Measurements from ENCODE around the gene ITIH5. TPM values are rescaled to one million over a fixed set of nuclear protein-coding genes. Genes with fewer than 3 reads are reported as not detected.

The ITIH5 gene
- total RNA-seq, 1 donor from 2014 or later, result 3.4 TPM

DNA sequence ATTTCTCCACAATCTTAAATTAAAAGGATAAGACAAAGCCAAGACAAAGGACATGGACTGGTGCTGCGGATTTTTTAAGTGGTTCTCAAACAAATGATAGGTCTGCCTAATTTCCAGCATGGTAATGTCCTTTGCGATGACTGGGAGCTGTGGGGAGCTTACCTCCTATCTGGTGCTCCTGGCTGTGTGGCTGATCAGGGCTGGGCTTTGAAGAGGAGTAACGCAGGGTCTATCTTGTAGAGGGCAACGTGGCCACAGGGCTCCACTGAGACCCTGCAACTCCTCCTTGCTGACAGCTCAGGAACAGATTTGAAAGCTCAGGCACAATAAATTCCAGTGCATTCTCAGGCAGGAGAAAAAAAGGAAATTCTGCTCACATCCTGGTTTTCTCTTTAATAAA lies 152.8 kb downstream of the ITIH5 start:
- no peaks in the 10 kb centered on the region for H3K36me3 Mint-ChIP-seq (ENCODE audit: low read depth)
- H3K27me3 Mint-ChIP-seq (ENCODE audit: low read depth), result peaks cover 21% of the 10 kb centered on the region
- no peak for TF ChIP-seq CTCF (IDR thresholded peaks at IDR 0.05)
- peaks cover 5% of the 10 kb centered on the region for H3K4me1 Mint-ChIP-seq (ENCODE audit: low read depth)
- no peak overlapping the region for H3K4me3 Mint-ChIP-seq (ENCODE audit: unreplicated experiment)
- no peak overlapping the region for H3K27ac Mint-ChIP-seq (ENCODE audit: unreplicated experiment)
- no peak for DNase-seq (ENCODE audit: low spot score)
- H3K9me3 Mint-ChIP-seq (ENCODE audit: low read depth), result peaks cover 18% of the 10 kb centered on the region

DNA sequence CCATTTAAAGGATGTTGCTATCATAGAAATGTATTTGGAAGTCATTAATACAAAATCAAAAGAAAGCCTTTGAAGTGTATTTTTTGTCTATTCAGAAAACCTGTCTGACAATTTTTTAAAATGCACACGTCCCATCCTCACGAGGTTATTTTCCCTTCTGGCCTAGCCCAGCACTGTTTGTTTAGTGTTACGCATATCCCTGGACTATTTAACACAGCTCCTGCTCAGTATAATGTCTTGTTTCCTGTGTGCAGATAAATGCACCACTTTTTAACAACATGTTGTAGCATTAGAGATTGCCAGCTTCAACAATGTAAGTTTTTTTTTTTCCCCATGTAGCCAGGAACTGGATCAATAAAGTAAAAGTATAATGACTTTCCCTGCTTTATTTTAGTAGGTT lies 153.3 kb downstream of the ITIH5 start:
- peaks cover 18% of the 10 kb centered on the region for H3K9me3 Mint-ChIP-seq (ENCODE audit: low read depth)
- H3K27ac Mint-ChIP-seq (ENCODE audit: unreplicated experiment), result no peak overlapping the region
- no peaks in the 10 kb centered on the region for H3K36me3 Mint-ChIP-seq (ENCODE audit: low read depth)
- peaks cover 5% of the 10 kb centered on the region for H3K4me1 Mint-ChIP-seq (ENCODE audit: low read depth)
- peaks cover 21% of the 10 kb centered on the region for H3K27me3 Mint-ChIP-seq (ENCODE audit: low read depth)
- H3K4me3 Mint-ChIP-seq (ENCODE audit: unreplicated experiment), result no peak overlapping the region
- no peak for TF ChIP-seq CTCF (IDR thresholded peaks at IDR 0.05)
- DNase-seq (ENCODE audit: low spot score), result no peak

DNA sequence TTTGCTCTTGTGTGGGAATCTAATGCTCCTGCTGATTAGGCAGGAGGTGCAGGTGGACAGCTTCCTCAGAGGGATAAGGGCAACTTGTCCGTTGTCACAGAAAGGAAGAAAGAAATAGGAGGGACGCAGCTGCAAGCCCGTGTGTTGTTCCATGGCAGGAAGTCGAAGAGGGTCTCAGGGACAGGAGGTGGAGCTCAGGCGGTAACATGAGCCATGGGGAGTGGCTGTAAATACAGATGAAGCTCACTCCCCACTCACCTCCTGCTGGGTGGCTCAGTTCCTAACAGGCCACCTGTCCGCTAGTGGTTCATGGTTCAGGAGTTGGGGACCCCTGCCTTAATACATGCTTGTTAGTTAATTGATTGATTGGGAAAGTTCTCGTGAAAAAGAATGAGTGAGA lies 154.3 kb downstream of the ITIH5 start:
- peaks cover 18% of the 10 kb centered on the region for H3K27me3 Mint-ChIP-seq (ENCODE audit: low read depth)
- TF ChIP-seq CTCF (IDR thresholded peaks at IDR 0.05), result no peak
- H3K4me1 Mint-ChIP-seq (ENCODE audit: low read depth), result peaks cover 5% of the 10 kb centered on the region
- peaks cover 18% of the 10 kb centered on the region for H3K9me3 Mint-ChIP-seq (ENCODE audit: low read depth)
- no peak for DNase-seq (ENCODE audit: low spot score)
- no peak overlapping the region for H3K27ac Mint-ChIP-seq (ENCODE audit: unreplicated experiment)
- H3K36me3 Mint-ChIP-seq (ENCODE audit: low read depth), result no peaks in the 10 kb centered on the region
- no peak overlapping the region for H3K4me3 Mint-ChIP-seq (ENCODE audit: unreplicated experiment)

DNA sequence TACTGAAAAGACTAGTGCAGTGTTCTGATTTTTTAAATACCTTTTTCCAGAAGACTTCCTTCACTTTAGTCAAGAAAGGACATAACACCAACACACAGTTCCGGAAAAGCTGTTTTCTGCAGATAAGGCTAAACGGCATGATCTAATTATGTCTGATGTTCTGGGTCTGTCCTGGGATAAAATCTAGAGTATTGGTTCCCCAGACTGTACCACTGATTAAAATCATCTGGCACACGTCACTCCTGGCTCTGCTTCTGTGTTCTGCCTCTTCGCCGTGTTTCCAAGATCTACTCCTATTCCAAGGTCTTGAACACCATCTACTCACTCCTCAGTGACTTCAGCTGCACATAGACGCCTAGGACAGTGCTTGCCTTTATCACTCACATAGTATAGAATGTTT lies 155.2 kb downstream of the ITIH5 start:
- H3K36me3 Mint-ChIP-seq (ENCODE audit: low read depth), result no peaks in the 10 kb centered on the region
- no peak for TF ChIP-seq CTCF (IDR thresholded peaks at IDR 0.05)
- H3K27me3 Mint-ChIP-seq (ENCODE audit: low read depth), result peaks cover 18% of the 10 kb centered on the region
- peaks cover 5% of the 10 kb centered on the region for H3K4me1 Mint-ChIP-seq (ENCODE audit: low read depth)
- H3K27ac Mint-ChIP-seq (ENCODE audit: unreplicated experiment), result no peak overlapping the region
- no peak for DNase-seq (ENCODE audit: low spot score)
- peaks cover 18% of the 10 kb centered on the region for H3K9me3 Mint-ChIP-seq (ENCODE audit: low read depth)
- no peak overlapping the region for H3K4me3 Mint-ChIP-seq (ENCODE audit: unreplicated experiment)

Other genes with a start within 250 kb of the ITIH5 start
- 0.87 TPM in 1 of 3 replicates, not detected in the others for gene ITIH2, start 36.4 kb upstream of the ITIH5 start, total RNA-seq
- 11.3 to 15.6 TPM (median 14.2 TPM) in 3 replicates for gene KIN, start 121.0 kb upstream of the ITIH5 start, total RNA-seq
- 136 to 157 TPM (median 136 TPM) in 3 replicates for gene ATP5F1C, start 121.2 kb upstream of the ITIH5 start, total RNA-seq
- 6.2 to 8.6 TPM (median 7.2 TPM) in 3 replicates for gene TAF3, start 151.5 kb upstream of the ITIH5 start, total RNA-seq